Measurements from ENCODE around the gene FNBP1L.

FNBP1L gene

GRCh38 chr1:93577536-93578432 lies 129.9 kb downstream of the FNBP1L start:
- TF ChIP-seq FOXP2 (optimal IDR thresholded peaks at IDR 0.05; ENCODE audit: borderline replicate concordance, extremely low read depth, extremely low read length, insufficient read depth) (no peak), TAF1 (IDR thresholded peaks at IDR 0.05; ENCODE audit: borderline replicate concordance, insufficient read depth, low read length) (no peak), POLR2AphosphoS5 (IDR thresholded peaks at IDR 0.05; ENCODE audit: low read depth, low read length) (peak; percentile 27; the same call in 1 of the 2 replicates)

GRCh38 chr1:93578433-93578830 lies 130.5 kb downstream of the FNBP1L start:
- TF ChIP-seq, protein P1, sequence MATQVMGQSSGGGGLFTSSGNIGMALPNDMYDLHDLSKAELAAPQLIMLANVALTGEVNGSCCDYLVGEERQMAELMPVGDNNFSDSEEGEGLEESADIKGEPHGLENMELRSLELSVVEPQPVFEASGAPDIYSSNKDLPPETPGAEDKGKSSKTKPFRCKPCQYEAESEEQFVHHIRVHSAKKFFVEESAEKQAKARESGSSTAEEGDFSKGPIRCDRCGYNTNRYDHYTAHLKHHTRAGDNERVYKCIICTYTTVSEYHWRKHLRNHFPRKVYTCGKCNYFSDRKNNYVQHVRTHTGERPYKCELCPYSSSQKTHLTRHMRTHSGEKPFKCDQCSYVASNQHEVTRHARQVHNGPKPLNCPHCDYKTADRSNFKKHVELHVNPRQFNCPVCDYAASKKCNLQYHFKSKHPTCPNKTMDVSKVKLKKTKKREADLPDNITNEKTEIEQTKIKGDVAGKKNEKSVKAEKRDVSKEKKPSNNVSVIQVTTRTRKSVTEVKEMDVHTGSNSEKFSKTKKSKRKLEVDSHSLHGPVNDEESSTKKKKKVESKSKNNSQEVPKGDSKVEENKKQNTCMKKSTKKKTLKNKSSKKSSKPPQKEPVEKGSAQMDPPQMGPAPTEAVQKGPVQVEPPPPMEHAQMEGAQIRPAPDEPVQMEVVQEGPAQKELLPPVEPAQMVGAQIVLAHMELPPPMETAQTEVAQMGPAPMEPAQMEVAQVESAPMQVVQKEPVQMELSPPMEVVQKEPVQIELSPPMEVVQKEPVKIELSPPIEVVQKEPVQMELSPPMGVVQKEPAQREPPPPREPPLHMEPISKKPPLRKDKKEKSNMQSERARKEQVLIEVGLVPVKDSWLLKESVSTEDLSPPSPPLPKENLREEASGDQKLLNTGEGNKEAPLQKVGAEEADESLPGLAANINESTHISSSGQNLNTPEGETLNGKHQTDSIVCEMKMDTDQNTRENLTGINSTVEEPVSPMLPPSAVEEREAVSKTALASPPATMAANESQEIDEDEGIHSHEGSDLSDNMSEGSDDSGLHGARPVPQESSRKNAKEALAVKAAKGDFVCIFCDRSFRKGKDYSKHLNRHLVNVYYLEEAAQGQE (IDR thresholded peaks at IDR 0.05; ENCODE audit: insufficient read depth in 1 of 2, low read depth in 2 of 2, low read length in 2 of 2) = no peak
- TF ChIP-seq TAF1 (IDR thresholded peaks at IDR 0.05; ENCODE audit: borderline replicate concordance, insufficient read depth, low read length) (no peak), FOXP2 (optimal IDR thresholded peaks at IDR 0.05; ENCODE audit: borderline replicate concordance, extremely low read depth, extremely low read length, insufficient read depth) (no peak), SIN3A (IDR thresholded peaks at IDR 0.05; ENCODE audit: borderline replicate concordance, insufficient read depth, low read length) (no peak), POLR2AphosphoS5 (IDR thresholded peaks at IDR 0.05; ENCODE audit: low read depth, low read length) (no peak)

- TF ChIP-seq POLR2AphosphoS5 (IDR thresholded peaks at IDR 0.05; ENCODE audit: low read depth, low read length) (no peak), SIN3A (IDR thresholded peaks at IDR 0.05; ENCODE audit: borderline replicate concordance, insufficient read depth, low read length) (no peak), TAF1 (IDR thresholded peaks at IDR 0.05; ENCODE audit: borderline replicate concordance, insufficient read depth, low read length) (no peak), FOXP2 (optimal IDR thresholded peaks at IDR 0.05; ENCODE audit: borderline replicate concordance, extremely low read depth, extremely low read length, insufficient read depth) (no peak)
- TF ChIP-seq, protein P1 (IDR thresholded peaks at IDR 0.05; ENCODE audit: insufficient read depth in 1 of 2, low read depth in 2 of 2, low read length in 2 of 2) = no peak
Measured at GRCh38 chr1:93578911-93579825, 131.2 kb downstream of the FNBP1L start.

- TF ChIP-seq, protein P1 (IDR thresholded peaks at IDR 0.05; ENCODE audit: insufficient read depth in 1 of 2, low read depth in 2 of 2, low read length in 2 of 2) = no peak
- no peak for TF ChIP-seq TAF1 (IDR thresholded peaks at IDR 0.05; ENCODE audit: borderline replicate concordance, insufficient read depth, low read length)
- TF ChIP-seq SIN3A (IDR thresholded peaks at IDR 0.05; ENCODE audit: borderline replicate concordance, insufficient read depth, low read length) = no peak
- TF ChIP-seq FOXP2 (optimal IDR thresholded peaks at IDR 0.05; ENCODE audit: borderline replicate concordance, extremely low read depth, extremely low read length, insufficient read depth) = peak; percentile 89
- TF ChIP-seq POLR2AphosphoS5 (IDR thresholded peaks at IDR 0.05; ENCODE audit: low read depth, low read length) = no peak
Measured at GRCh38 chr1:93579891-93580290, 132.0 kb downstream of the FNBP1L start.
